HS-27A (cell line): ENCODE results near the gene BAG5.

Experiments
- DNase-seq: peaks from one replicate; pipeline ENCODE4 v3.0.0-alpha.2; 2012; ENCODE audit warnings: low read depth, missing footprints

The BAG5 gene

DNA sequence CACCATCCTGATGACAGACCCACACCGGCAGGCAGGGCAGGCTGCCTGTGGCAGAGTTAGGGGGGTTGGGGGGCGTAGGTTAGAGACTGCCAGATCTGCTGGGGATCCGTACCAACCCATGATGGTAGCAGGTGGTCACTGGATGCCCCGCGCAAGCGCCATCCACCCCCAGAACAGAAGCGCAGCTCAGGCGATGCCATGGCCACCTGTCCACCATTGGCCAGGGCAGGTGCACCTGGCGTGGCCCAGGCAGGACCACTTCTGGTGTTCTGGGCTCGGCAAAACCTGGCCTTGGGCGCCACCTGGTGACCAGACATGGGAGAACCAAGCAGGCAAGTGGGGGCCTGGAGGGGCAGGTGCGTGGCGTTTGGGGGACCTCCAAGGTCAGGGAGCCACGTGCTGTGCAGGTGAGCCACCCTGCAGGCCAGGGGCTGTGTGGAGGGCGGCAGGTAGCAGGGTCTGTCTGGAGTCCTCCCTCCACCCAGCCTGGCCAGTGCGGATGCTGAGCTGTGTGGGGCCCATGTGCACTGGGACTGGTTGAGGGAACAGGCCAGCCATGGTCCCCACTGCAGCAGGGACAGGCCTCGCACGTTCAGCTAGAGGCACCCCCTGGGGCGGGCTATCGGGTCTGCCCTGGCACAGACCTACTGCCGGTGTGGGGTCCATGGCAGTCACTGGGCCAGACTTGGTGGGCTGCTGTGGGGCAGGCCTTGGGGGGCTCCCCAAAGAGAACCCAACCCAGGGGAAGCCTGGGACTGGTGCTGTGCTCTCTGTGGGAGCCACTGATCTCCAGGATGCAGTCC lies 15.6 kb downstream of the BAG5 start:
- no peak for DNase-seq

DNA sequence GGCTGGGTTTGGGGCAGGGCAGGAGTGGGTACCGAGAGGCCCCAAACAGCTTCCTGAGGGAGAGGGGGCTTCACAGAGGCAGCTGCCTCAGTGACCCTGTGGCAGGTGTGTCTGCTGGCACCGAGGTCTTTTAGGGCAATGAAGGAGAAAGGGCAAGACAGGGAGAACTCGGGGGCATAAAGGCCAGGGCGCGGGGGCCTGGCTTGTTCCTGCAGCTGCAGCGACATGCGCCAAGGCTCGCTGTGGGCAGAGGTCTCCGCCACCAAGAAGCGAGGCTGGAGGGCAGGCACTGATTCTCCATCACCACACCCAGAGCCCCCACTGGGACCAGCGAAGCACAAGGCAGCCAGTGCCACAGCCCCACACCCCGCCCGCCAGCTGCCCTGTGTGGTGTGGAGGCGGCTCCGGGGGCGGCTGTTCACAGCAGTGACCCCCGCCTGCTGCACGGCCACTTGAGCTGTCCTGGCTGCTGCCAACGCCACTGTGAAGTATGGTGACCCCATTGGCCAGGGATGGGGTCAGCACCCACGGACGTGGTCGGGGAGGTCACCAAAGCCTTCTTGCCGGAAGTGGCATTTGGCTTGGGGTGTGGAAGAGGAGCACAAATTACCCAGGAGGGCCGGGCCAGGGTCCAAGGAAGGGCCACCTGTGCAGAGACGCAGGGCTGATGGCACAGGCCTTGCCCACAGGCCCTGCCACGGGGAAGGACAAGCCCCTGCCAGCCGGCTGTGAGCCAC lies 16.4 kb downstream of the BAG5 start:
- no peak for DNase-seq

DNA sequence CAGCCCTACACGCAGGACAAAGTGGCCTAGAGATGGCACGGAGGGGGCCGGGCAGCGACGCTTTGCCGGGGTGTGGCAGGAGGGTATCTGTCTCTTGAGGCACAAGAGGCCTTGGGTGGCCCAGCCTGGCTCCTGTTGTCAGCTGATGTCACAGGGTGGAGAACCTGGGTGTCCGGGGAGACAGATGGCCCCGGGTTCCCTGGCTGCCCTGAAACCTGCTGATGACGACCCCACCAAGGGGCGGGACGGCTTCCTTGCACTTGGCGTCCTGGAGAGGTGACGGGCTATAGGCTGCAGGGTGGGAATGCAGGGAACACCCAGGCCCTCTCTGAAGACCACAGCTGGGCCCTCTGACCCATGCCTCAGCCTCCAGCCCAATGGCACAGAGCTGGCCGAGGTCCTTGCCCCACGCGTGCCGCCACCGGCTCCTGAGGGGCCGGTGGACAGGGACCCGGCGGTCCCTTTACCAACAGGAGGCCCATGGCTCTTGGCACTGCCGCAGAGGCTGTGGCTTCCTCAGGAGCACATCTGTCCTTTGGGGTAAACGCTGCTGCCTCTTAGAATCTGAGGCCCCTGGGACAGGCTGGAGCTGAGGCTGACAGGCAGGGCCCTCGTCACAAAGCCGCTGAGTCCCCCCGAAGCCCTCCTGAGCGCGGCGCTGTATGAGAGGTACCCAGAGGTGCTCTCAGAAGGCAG lies 17.1 kb downstream of the BAG5 start:
- DNase-seq = no peak

DNA sequence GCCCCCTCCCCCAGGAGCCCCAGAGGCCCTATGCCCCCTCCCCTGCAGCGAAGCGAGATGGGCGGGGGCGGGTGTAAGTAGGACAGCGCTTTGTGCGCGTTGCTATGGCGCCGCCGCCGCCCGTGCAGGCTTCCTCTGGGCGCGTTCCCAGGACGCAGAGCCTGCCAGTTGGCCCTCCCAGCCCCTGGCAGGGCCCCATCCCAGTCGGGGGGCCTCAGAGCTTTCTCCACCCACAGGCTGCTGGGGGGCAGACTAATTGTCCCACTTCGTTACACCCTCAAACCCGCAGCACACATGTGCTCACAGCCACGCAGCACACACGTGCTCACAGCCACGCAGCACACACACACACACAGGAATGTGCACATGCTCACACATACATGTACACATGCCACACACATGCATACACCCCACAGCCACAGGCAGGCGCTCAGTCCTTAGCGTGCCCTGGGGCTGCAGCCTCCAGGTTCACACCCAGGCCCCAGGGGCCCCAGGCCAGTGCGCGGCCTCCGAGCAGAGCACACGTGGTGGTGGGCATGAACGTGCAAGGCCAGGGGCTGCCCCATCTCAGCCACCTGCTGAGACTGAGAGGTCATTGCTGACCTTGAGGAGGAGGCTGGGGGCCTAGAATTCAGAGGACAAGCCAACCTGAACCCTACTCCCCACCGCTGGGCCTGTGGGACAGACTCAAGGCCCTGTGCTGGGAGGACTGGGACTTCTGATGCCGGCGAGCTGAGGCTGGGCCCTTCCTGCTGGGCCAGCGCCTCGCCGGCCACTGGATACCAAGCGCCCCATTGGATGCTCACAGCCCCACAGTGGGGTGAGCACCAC lies 17.9 kb downstream of the BAG5 start:
- no peak for DNase-seq

DNA sequence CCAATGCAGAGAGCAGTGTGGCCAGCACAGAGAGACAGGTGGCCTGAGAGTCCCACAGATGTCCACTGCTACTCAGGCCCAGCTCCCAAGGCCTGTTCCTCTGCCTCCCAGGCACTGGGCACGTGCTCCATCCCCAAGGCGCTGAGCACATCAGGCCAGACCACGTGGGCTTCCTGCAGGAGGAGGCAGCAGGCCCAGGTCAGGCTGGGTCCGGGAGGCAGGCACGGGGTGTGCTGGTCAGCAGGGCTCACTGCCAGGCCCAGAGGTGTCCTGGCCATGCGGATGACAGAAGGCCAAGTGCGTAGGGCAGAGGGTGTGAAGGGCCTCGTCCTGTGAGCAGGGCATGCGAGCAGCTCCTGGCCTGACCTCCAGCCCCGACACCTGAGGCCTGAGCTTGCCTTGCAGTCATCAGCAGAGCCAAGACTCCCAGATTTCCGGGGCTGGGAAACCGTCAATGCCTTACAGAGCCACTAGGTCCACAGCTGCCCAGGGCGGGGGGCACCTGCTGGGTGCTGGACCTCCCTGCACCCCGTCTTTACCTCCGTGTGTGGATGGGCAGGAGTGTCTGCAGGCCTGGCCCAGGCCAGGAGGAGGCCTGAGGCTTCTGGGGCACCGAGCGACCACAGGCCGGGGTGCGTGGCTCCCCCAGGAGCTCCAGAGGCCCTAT lies 18.6 kb downstream of the BAG5 start:
- DNase-seq = no peak

DNA sequence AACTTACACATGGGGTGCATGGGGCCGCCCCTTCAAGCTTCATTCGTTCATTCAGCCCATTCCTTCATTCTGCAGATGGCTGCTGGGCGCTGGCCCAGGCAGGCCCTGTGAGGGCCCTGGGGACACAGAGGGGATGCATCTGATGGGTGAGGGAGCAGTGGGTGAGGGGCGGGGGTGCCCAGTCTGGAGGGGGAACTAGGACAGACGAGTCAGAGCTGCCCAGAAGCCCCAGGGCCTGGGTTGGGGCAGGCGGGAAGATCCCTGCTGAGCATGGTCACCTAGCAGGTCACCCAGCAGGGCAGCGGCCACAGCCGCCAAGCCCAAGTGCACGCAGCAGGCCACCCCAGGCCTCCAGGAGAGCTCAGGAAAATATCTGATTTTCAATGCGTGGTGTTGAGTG lies 19.3 kb downstream of the BAG5 start:
- DNase-seq = no peak

DNA sequence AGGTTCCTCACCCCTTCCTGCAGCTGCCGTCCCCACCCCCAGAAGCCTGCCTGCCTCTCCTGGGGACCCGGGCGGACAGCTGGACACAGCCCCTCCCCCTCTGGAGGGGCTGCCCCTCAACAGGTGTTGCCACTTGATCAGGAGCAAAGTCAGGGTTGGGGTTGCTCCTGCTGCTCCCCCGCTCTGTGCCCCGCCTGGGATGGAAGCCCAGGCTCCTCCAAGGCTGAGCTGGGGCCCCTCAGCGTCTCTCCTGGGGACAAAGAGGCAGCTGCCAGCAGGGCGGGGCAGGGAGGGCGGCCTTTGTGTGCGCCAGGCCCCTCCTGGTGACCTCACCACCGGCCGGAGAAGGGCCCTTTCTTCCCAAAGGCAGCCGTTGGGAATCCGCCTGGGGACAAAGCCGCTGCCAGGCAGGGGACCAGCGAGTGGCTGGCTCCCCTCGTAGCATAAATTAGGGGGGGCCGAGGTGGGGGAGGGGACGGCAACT lies 19.8 kb downstream of the BAG5 start:
- DNase-seq = no peak

DNA sequence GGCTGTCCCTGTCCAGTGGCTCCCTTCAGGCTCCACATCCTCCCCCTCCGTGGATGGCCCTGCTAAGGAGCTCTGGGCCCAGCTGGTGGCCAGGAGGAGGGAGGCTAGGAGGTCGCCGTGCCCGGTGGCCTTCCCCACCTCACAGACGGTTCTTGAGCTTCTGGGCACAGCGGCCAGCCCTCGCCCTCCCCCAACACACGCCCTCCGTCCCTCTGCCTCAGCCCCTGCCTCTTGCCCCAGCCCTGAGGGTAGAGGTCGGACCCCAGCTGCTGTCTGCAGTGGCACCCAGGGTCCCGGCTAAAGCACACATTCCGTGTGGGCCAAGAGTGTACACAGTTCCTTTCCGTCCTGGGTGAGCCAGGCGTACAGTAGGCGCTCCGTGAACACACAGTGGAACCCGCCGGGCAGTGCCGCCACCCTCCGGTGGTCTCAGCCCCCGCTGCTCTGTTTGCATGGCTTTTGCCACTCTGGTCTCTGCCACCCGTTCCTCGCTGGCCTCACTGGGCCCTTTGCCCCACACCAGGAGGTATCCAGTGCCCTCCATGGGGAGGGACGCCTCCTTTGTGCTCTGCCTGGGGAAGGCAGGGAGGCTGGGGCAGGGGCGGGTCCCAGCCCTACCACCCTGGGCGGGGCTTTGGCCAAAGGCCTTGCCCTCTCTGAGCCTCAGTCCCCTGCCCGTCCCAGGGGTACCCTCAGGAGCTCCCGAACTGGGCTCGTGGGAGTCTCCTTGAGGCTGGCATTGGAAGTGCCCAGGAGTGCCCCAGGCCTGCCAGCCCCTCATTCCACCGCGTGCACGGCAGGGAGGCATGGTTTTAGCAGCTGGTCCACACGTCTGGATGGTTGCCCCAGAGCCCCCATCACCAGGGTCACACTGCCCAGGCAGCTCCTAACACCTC lies 20.5 kb downstream of the BAG5 start:
- no peak for DNase-seq

DNA sequence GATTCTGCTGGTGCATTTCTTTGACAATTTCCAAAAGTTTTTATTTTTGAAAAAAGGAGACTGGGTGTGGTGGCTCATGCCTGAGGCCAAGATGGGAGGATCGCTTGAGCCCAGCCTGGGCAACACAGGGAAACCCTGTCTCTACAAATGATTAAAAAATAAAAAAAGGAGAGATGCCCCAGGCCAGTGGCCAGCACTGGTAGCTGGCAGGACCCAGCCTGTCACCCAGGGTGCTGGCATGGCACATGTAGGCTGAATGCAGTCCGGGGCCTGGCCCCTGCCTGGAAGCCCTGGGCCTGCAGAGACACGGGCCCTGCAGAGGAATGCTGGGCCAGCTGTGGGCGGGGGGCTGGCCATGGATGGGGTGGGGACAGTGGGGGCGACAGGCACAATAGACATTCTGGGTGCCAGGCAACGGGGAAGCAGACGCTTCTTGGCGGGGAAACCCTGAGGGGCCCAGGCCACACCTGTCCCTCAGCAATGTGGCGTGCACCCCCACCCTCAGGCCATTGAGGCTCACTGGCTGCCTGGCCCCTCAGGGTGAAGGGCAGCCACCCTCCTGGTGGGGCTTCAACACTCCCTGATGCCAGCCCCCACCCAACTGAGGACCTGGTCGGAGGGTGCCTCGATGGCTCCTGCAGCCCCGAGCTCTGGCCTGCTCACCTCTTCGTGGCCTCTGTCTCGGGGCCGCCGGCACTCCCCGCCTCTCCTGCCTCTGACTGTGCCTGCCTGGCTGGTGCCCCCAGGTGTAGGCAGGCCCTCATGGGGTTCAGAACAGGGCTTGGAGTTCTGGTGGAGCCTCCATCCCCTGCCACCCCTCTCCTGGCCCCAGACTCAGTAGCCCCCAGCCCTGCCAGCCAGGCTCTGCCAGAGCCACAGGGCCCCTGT lies 21.4 kb downstream of the BAG5 start:
- no peak for DNase-seq

DNA sequence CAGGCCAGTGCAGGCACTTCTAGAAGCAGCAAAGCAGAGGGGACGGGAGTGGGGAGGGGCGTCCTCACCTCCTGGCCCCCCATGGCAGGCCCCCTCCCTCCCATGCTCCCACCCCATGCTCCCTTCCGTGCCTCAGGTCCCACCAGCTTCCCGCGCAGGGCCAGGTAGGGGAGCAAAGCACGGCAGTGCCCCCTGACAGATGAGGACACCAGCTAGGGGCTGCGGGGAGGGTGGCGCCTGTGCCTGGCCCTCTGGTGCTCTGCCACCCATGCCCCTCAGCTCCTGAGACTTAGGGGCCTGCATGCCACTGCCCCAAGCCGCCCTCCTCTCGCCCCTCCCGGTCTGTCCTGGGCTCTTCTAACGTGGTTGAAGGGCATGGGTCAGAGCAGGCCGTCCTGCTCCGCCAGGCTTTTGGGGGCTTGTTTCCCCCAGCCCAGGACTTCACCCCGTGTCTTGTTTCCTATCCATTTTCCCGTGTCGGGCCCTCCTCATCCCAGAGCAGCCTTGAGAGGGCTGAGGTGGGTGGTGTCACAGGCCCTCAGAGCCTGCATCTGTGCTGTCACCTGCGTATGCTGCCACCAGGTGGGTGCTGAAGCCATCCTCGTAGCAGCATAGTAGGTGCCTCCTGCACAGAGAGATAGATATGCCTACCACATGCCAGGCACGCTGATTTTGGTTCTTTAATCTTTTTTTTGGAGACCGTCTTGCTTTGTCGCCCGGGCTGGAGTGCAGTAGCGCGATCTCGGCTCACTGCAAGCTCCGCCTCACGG lies 23.2 kb downstream of the BAG5 start:
- DNase-seq = no peak

DNA sequence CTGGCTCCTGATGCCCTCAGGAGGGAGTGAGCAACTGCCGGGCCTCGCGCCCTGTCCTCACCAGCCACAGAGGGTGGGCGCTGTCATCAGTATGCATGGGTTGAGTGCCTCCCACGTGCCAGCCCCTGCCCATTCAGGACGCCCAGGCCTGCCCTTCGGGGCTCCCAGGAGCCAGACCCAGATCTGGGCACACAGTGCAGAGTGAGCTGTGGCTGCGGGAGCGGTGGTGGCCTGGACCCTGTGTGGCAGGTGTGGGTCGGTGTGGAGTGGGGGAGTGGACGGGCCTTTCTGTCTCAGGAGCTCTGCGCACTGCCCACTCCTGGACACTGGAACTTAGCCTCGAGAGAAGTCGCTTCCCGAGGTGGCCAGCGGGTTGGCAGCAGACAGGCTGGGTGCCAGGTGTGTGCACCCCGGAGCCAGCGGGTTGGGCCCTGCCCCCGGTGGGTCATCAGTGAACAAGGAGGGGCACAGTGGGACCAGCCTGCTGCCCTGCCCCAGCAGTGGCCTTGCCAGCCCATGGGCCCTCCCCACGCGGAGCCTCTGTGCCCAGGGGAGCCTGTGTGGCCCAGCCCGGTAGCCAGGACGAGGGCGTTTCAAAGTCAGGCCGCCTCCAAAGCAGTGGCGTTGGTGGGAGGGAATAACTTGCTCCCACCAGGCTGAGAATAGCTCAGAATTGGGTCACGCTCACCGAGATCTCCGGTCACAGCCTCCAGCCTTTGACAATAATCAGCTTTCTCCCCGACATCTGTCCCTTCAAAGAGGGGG lies 24.0 kb downstream of the BAG5 start:
- DNase-seq = no peak

DNA sequence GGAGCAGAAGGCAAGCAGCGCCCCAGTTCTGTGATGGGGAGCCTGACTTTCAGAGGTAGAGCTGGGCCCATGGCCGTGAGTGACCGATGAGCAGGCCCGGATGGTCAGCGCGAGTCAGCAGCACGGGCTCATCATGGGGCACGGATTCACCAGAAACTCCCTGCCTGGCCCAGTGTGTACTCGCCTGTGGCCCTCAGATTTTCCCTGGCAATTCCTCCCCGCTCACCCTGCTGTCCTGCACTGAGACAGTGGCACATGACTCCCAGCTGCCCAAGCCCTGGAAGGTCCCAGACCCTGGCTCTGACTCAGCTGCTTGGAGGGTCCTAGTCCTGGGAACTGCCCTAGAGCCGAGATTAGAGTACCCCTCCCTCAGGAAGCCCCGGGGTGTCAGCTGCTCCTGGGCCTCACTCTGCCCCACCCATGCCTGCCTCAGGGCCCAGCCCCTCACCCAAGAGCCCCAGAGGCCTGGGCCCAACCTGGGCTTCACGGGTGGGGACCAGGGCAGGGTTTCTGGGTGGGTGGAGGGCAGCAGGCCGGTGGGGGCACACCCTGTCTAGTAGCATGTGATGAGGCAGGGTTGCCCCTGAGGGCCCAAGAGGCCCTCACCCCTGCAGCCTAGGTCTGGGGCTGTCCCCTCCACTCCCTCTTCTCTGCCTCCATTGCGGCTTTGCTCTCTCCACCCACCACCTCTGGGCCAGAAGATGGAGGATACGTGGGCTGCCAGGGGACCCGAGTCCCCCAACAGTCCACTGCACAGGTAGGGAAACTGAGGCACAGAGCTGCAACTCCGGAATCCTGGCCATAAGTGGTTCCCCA lies 25.1 kb downstream of the BAG5 start:
- no peak for DNase-seq

DNA sequence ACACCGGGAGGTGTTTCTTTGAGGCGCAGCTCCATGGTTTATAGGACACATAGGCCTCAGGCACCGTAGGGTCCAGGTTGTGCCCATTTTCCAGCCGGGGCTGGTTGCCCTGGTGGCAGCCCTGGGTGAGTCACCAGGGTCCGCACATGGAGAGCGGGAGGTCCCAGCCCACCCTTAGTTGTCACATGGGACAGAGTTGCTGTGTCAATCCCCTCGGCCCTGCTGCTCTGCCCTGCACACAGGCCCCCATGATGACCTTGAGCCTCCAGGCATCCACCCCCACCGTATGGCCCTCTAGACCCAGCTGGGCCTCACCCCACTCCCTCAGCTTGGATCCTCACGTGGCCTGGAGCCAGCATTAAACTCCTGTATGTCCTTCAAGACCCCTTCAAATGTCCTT lies 25.8 kb downstream of the BAG5 start:
- no peak for DNase-seq

DNA sequence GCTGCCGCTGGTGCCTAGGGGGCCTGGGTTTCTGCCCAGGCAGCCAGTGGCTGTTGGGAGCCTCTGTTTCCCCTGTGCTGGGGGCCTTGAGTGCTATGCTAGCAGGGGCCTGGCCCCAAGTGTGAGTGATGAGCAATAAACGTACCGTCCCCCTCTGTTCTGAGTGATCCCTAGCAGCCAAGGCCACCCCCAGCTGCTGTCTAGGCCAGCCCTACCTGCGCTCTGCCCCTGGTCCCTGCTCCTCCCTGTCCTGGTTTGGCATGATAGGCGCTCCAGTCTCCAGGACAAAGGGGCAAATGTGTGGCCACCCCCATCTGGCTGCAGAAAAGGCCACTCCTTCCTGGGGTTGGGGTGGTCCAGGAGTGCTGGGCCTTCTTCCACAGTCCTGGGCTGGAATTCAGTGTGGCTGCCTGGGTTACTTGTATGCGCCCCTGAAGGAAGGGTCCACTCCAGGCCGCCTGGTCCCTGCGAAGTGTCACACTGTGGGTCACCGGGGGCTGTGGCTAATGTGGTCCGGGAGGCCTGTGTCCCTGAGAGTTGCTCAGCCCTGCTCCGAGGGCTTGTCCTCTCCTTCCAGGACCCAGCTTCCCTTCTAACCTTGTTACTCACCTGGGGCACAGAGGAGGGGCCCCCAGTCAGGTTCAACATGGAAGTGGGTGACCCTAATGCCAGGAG lies 26.4 kb downstream of the BAG5 start:
- DNase-seq = no peak

DNA sequence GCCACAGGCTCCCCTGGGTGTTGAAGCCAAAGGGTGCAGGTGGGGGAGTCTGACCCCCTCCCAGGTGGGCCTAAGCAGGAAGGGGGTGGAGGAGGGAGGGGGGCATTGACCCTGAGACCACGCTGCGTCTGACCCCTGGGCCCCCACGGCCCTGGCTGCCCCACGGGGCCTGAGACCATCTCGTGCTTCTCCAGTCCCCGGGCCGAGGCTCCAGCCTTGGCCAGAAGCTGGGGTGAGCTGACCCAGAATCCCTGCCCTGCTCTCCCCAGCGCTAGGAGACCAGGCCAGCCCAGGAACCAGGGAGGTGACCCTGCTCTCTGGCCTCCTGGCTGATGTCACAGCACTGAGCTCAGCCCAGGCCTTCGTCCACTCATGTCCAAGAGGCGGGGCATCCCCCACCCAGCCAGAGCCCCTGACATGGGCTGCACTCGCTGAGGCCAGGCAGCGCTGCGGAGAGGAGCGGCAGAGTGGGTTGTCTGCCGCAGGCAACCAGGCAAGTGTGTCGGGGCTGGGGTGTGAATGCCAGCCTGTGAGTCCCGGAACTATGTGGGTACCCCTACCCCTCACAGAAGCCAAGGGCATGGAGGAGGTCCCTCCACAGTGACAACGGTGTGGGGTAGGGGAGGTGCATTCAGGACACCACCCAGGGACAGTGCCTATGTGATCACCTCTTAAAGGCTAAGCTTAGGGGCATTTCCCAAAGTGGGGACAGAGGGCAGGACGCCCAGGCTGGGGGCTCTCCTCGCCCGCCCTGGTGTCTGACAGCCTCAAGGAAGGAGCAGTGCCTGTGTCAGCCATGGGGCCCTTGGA lies 27.2 kb downstream of the BAG5 start:
- DNase-seq = no peak
